IMR-90 (cell line): ENCODE results near the gene BCDIN3D. TPM values are rescaled to one million over a fixed set of nuclear protein-coding genes. Genes with fewer than 3 reads are reported as not detected.

Experiments
- ATAC-seq: fragments of 200-7000 bp; cut with Tn5 transposase; 2 replicates; pipeline ENCODE4 v1.9.1; 2020; ENCODE audit warnings: low read depth, mild to moderate bottlenecking, moderate library complexity
- BruUV-seq: library from RNA; stranded (reverse); fragments of 400-500 nt; replicated peaks from 2 replicates; lab custom pipeline; 2021; lab: Mats Ljungman, UMichigan
- CTCF ChIA-PET: fragments of 300-600 bp; formaldehyde crosslinking; extraction: SDS; loops from one replicate; lab custom pipeline; 2021; ENCODE audit warnings: antibody characterized with exemption; lab: Yijun Ruan, JAX
- POLR2A ChIA-PET: fragments of 300-600 bp; sonication (Branson Sonifier 250); formaldehyde crosslinking; loops from one replicate; lab custom pipeline; 2022; ENCODE audit warnings: antibody characterized with exemption; ENCODE audit not compliant: unreplicated experiment; lab: Charles Lee
- DNase-seq: peaks from one replicate; pipeline ENCODE4 v3.0.0; 2013
- H2AFZ ChIP-seq: replicated peaks from 2 replicates; pipeline ENCODE3; 2013; ENCODE audit warnings: low read length, mild to moderate bottlenecking; ENCODE audit not compliant: poor library complexity
- H2AK5ac ChIP-seq: 2 replicates; pipeline ENCODE4 v1.6.1; 2013; ENCODE audit warnings: low read depth, low read length, inconsistent platforms
- H2AK9ac ChIP-seq: replicated peaks from 2 replicates; pipeline ENCODE3; 2013; ENCODE audit warnings: mild to moderate bottlenecking, low read depth, low read length, moderate library complexity; ENCODE audit not compliant: poor library complexity
- H2BK120ac ChIP-seq: 2 replicates; pipeline ENCODE4 v1.6.1; 2013; ENCODE audit warnings: low read depth, low read length, inconsistent platforms
- H2BK15ac ChIP-seq: 3 replicates; pipeline ENCODE4 v1.6.1; 2013; ENCODE audit warnings: low read depth, low read length, inconsistent platforms
- H2BK20ac ChIP-seq: 2 replicates; pipeline ENCODE4 v1.6.1; 2013; ENCODE audit warnings: low read depth, mild to moderate bottlenecking, inconsistent platforms, low read length, moderate library complexity
- H2BK5ac ChIP-seq: 2 replicates; pipeline ENCODE4 v1.6.1; 2013; ENCODE audit warnings: mild to moderate bottlenecking, low read depth, low read length, inconsistent platforms; ENCODE audit not compliant: poor library complexity, severe bottlenecking
- H3K14ac ChIP-seq: replicated peaks from 2 replicates; pipeline ENCODE4 v1.6.1; 2013; ENCODE audit warnings: low read depth, low read length, inconsistent platforms
- H3K18ac ChIP-seq: 2 replicates; pipeline ENCODE4 v1.6.1; 2013; ENCODE audit warnings: low read depth, low read length, control low read depth
- H3K23ac ChIP-seq: 2 replicates; pipeline ENCODE4 v1.6.1; 2013; ENCODE audit warnings: low read depth, low read length, inconsistent platforms
- H3K27ac ChIP-seq: 2 replicates; pipeline ENCODE4 v1.5.1; 2013; ENCODE audit warnings: mild to moderate bottlenecking, control low read depth, low read length; ENCODE audit not compliant: insufficient read depth
- H3K27me3 ChIP-seq: 2 replicates; pipeline ENCODE4 v1.6.1; 2013; ENCODE audit warnings: low read length; ENCODE audit not compliant: control insufficient read depth, insufficient read depth
- H3K36me3 ChIP-seq: 2 replicates; pipeline ENCODE4 v1.6.1; 2013; ENCODE audit warnings: low read length, mixed read lengths; ENCODE audit not compliant: control insufficient read depth, insufficient read depth
- H3K4ac ChIP-seq: 2 replicates; pipeline ENCODE4 v1.6.1; 2013; ENCODE audit warnings: low read depth, low read length, inconsistent platforms
- H3K4me1 ChIP-seq: 2 replicates; pipeline ENCODE4 v1.6.1; 2013; ENCODE audit warnings: low read length, mixed read lengths; ENCODE audit not compliant: control insufficient read depth, insufficient read depth
- H3K4me2 ChIP-seq: 2 replicates; pipeline ENCODE4 v1.6.1; 2013; ENCODE audit warnings: low read depth, mild to moderate bottlenecking, control low read depth, low read length, moderate library complexity
- H3K4me3 ChIP-seq: 2 replicates; pipeline ENCODE4 v1.5.1; 2013; ENCODE audit warnings: low read depth, mild to moderate bottlenecking, control low read depth, low read length, moderate library complexity; ENCODE audit not compliant: insufficient read depth
- H3K56ac ChIP-seq: 2 replicates; pipeline ENCODE4 v1.6.1; 2013; ENCODE audit warnings: low read length, inconsistent platforms; ENCODE audit not compliant: insufficient read depth; ENCODE audit errors: extremely low read depth
- H3K79me1 ChIP-seq, 2 experiments: 2 replicates each; pipeline ENCODE4 v1.6.1; 2013; ENCODE audit warnings: low read length in 2 of 2, inconsistent platforms in 1 of 2, low read depth in 1 of 2
- H3K9ac ChIP-seq: 2 replicates; pipeline ENCODE4 v1.6.1; 2013; ENCODE audit warnings: low read depth, low read length, control low read depth
- H3K9me1 ChIP-seq: 2 replicates; pipeline ENCODE4 v1.6.1; 2013; ENCODE audit warnings: low read length, inconsistent platforms; ENCODE audit not compliant: insufficient read depth
- H3K9me3 ChIP-seq: 2 replicates; pipeline ENCODE4 v1.6.1; 2013; ENCODE audit warnings: low read length; ENCODE audit not compliant: control insufficient read depth, insufficient read depth
- H4K20me1 ChIP-seq: 2 replicates; pipeline ENCODE4 v1.6.1; 2013; ENCODE audit warnings: low read length, inconsistent platforms; ENCODE audit not compliant: insufficient read depth
- H4K5ac ChIP-seq: 2 replicates; pipeline ENCODE4 v1.6.1; 2013; ENCODE audit warnings: mild to moderate bottlenecking, low read depth, low read length, control low read depth
- H4K8ac ChIP-seq, 2 experiments: 2 replicates each; pipeline ENCODE4 v1.6.1; 2013; ENCODE audit warnings: low read depth in 2 of 2, low read length in 2 of 2, control low read depth in 1 of 2, inconsistent platforms in 1 of 2
- H4K91ac ChIP-seq: 2 replicates; pipeline ENCODE4 v1.6.1; 2013; ENCODE audit warnings: low read depth, low read length, inconsistent platforms; ENCODE audit not compliant: insufficient read depth
- BHLHE40 ChIP-seq: fragments of 150-350 bp; IDR thresholded peaks from 2 replicates; pipeline ENCODE4 v1.6.1; 2016; ENCODE audit warnings: mild to moderate bottlenecking, low read depth, low read length
- CEBPB ChIP-seq: IDR thresholded peaks from 2 replicates; pipeline ENCODE4 v1.6.1; 2012; ENCODE audit warnings: low read depth, low read length, improper control_type of control experiment
- CHD1 ChIP-seq: IDR thresholded peaks from 2 replicates; pipeline ENCODE4 v1.6.1; 2012; ENCODE audit warnings: low read depth, low read length, improper control_type of control experiment
- CTCF ChIP-seq: conservative IDR thresholded peaks from 2 replicates; pipeline ENCODE4 v1.5.1; 2012; ENCODE audit warnings: mild to moderate bottlenecking, low read depth, low read length, improper control_type of control experiment
- ELK1 ChIP-seq: fragments of 150-350 bp; IDR thresholded peaks from 2 replicates; pipeline ENCODE4 v1.6.1; 2016; ENCODE audit warnings: low read depth, mild to moderate bottlenecking, low read length, moderate library complexity, borderline replicate concordance
- FOS ChIP-seq: fragments of 150-350 bp; IDR thresholded peaks from 2 replicates; pipeline ENCODE4 v1.6.1; 2016; ENCODE audit warnings: low read depth, low read length
- MAFK ChIP-seq: IDR thresholded peaks from 2 replicates; pipeline ENCODE4 v1.6.1; 2012; ENCODE audit warnings: low read depth, low read length, improper control_type of control experiment
- MAZ ChIP-seq: IDR thresholded peaks from 2 replicates; pipeline ENCODE4 v1.6.1; 2012; ENCODE audit warnings: low read depth, mild to moderate bottlenecking, low read length, improper control_type of control experiment, moderate library complexity, borderline replicate concordance
- MXI1 ChIP-seq: IDR thresholded peaks from 2 replicates; pipeline ENCODE4 v1.6.1; 2012; ENCODE audit warnings: low read depth, mild to moderate bottlenecking, low read length, moderate library complexity, borderline replicate concordance
- NFE2L2 ChIP-seq: fragments of 150-350 bp; IDR thresholded peaks from 2 replicates; pipeline ENCODE4 v1.6.1; 2016; ENCODE audit warnings: low read depth, mild to moderate bottlenecking, low read length
- RAD21 ChIP-seq: IDR thresholded peaks from 2 replicates; pipeline ENCODE4 v1.6.1; 2012; ENCODE audit warnings: low read length, improper control_type of control experiment
- RCOR1 ChIP-seq: IDR thresholded peaks from 2 replicates; pipeline ENCODE4 v1.6.1; 2012; ENCODE audit warnings: mild to moderate bottlenecking, low read length, improper control_type of control experiment; ENCODE audit not compliant: insufficient replicate concordance
- RFX5 ChIP-seq: IDR thresholded peaks from 2 replicates; pipeline ENCODE4 v1.8.0; 2012; ENCODE audit warnings: low read depth, mild to moderate bottlenecking, low read length, moderate library complexity
- SMC3 ChIP-seq: fragments of 150-350 bp; IDR thresholded peaks from 2 replicates; pipeline ENCODE4 v1.6.1; 2016; ENCODE audit warnings: low read depth, mild to moderate bottlenecking, antibody characterized with exemption, low read length, moderate library complexity
- WGBS, 2 experiments: methylation state at CpG; one replicate each; pipeline versions ENCODE4 v1.1.5 to v1.1.7; 2013; ENCODE audit warnings: missing lambda C conversion rate in 2 of 2; ENCODE audit not compliant: insufficient read length in 1 of 2; ENCODE audit errors: extremely low coverage in 2 of 2; 5-methylcytosine and 5-hydroxymethylcytosine counted together
- dilution Hi-C: fragments of 300-500 bp; cut with HindIII; formaldehyde crosslinking; loops from one replicate; pipeline ENCODE4 v1.14.3; 2018; ENCODE audit warnings: low sequenced_read_pairs; ENCODE audit not compliant: unreplicated experiment
- in situ Hi-C: fragments of 300-500 bp; cut with MboI; formaldehyde crosslinking; loops from 3 replicates; pipeline ENCODE4 v1.14.3; 2019; ENCODE audit warnings: low sequenced_read_pairs, inconsistent platforms, mixed read lengths
- intact Hi-C: fragments of 100-400 bp; cut with micrococcal nuclease; formaldehyde crosslinking; loops from 2 replicates; pipeline ENCODE4 v1.10.0; 2022
- polyA plus RNA-seq, 3 experiments: library from polyadenylated mRNA; depleted of rRNA; stranded (reverse); fragments of >200 nt; gene quantifications; 2 replicates each; pipeline ENCODE4 v1.2.3, GENCODE V29; 2012; ENCODE audit warnings: low replicate concordance in 1 of 3
- total RNA-seq: library from RNA; depleted of rRNA; stranded (reverse); fragments of >200 nt; gene quantifications from 2 replicates; pipeline ENCODE4 v1.2.3, GENCODE V29; 2012
- TF ChIP-seq, protein P1 (sequence below): fragments of 150-350 bp; IDR thresholded peaks from 2 replicates; pipeline ENCODE4 v1.6.1; 2017; ENCODE audit warnings: mild to moderate bottlenecking, antibody characterized with exemption, low read length, low read depth

The BCDIN3D gene
- total and polyA plus RNA-seq, 2 of the 4 experiments (the other 2 are of a cell fraction): 2.3 TPM

GRCh38 chr12:49887536-49888401 is 44.9 kb upstream of the BCDIN3D start:
- Histone ChIP-seq H3K56ac (no peak overlapping the region), H4K20me1 (no peaks in the 10 kb centered on the region), H3K27me3 (peaks cover 64% of the 10 kb centered on the region), H3K4me3 (no peak overlapping the region), H3K4ac (no peak overlapping the region), H2AFZ (no peak overlapping the region), H2AK5ac (no peak overlapping the region), H3K9ac (no peak overlapping the region), H3K18ac (no peak overlapping the region), H2BK15ac (no peak overlapping the region), H3K9me3 (no peaks in the 10 kb centered on the region), H3K36me3 (no peaks in the 10 kb centered on the region), H3K4me2 (no peak overlapping the region), H3K23ac (no peak overlapping the region), H2AK9ac (no peak overlapping the region), H2BK120ac (no peak overlapping the region), H3K79me1 (no peaks in the 10 kb centered on the region), H2BK5ac (no peak overlapping the region), H4K8ac (no peak overlapping the region), H4K91ac (no peak overlapping the region), H3K14ac (no peak overlapping the region), H3K27ac (no peak overlapping the region), H4K5ac (no peak overlapping the region), H2BK20ac (no peak overlapping the region), H3K4me1 (no peaks in the 10 kb centered on the region), H3K9me1 (no peaks in the 10 kb centered on the region)
- ATAC-seq (no peak), DNase-seq (no peak)
- ChIA-PET POLR2A (no interaction called here), CTCF (no interaction called here)
- in situ Hi-C loops (no loop called here), dilution Hi-C loops (no loop called here), intact Hi-C loops (no loop called here)
- BruUV-seq: no TSS peak
- WGBS, 2 experiments: 50% methylated on average over 1 of the region's 15 CpGs; no CpG with 5 or more reads in 1 of the 2 experiments
- TF ChIP-seq RFX5 (no peak), MAZ (no peak), MAFK (no peak), CTCF (no peak), CHD1 (no peak), CEBPB (no peak), ELK1 (no peak), FOS (no peak), NFE2L2 (no peak), MXI1 (no peak), SMC3 (no peak), RCOR1 (no peak), BHLHE40 (no peak), RAD21 (no peak)
- TF ChIP-seq, protein P1, sequence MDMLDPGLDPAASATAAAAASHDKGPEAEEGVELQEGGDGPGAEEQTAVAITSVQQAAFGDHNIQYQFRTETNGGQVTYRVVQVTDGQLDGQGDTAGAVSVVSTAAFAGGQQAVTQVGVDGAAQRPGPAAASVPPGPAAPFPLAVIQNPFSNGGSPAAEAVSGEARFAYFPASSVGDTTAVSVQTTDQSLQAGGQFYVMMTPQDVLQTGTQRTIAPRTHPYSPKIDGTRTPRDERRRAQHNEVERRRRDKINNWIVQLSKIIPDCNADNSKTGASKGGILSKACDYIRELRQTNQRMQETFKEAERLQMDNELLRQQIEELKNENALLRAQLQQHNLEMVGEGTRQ: no peak
